H1 (cell line): ENCODE results near the gene PRKCA.

Source experiments
- CEBPB ChIP-seq: IDR thresholded peaks from 2 replicates; pipeline ENCODE4 v1.6.1; 2012; ENCODE audit warnings: low read depth, low read length
- CTCF ChIP-seq, 3 experiments: IDR thresholded peaks; 1 replicate in 2 of 3; 2 replicates in 1 of 3; pipeline versions ENCODE4 v1.5.1 to v1.6.1; 2011; ENCODE audit warnings: low read length in 3 of 3, mild to moderate bottlenecking in 3 of 3, inconsistent platforms in 2 of 3, low read depth in 1 of 3, moderate library complexity in 1 of 3; ENCODE audit not compliant: insufficient read depth in 1 of 3; ENCODE audit errors: control extremely low read depth in 1 of 3
- FOSL1 ChIP-seq: IDR thresholded peaks from 2 replicates; pipeline ENCODE4 v1.6.1; 2011; ENCODE audit warnings: mild to moderate bottlenecking, low read depth, low read length, moderate library complexity; ENCODE audit not compliant: insufficient read depth
- USF2 ChIP-seq: IDR thresholded peaks from 2 replicates; pipeline ENCODE4 v1.6.1; 2011; ENCODE audit warnings: low read length, improper control_type of control experiment

- TF ChIP-seq FOSL1 (no peak), CTCF (IDR thresholded peaks at IDR 0.05; ENCODE audit: control extremely low read depth in 1 of 3, insufficient read depth in 1 of 3, low read depth in 1 of 3, low read length in 3 of 3) (no peak), CEBPB (no peak), USF2 (no peak)
Measured at GRCh38 chr17:66540131-66540781, 237.8 kb downstream of the PRKCA start.
